ENCODE data around the gene RPTOR.

RPTOR gene

DNA sequence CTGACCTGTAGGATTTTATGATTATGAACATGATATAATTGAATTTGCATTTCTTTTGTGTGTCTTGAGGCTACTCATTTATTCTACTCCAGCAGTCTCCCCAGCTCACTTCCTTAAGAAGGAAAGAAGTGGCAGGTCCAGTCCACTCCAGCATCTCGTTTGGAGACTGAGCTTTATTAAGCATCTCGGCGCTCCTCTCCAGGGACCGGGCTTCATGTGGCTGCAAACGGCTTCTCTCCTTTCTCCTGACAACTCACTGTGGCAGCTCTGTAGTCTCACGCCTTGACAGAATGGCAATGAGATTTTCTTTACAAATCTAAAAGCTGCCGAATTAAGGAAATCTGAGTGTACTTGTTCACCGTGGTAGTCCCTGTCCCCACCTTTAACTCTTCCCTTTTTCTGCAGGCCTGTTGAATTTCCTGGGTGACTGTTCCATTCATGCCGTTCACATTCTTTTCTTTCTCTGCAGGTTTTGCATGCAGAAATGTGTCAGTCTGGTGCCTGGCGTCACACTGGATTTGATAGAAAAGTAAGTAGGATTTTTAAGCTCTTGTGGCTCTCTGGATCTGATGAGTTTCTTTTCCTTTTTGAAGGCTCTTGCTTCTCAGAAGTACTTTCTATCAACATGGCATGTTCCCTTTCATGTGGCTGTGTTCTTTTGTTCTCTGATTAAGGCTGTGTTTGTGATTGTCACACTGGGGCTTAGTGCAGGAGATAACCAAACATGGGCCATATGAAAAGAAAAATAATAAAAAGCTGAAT lies 246.5 kb downstream of the RPTOR start:
- no peak for FAIRE-seq

DNA sequence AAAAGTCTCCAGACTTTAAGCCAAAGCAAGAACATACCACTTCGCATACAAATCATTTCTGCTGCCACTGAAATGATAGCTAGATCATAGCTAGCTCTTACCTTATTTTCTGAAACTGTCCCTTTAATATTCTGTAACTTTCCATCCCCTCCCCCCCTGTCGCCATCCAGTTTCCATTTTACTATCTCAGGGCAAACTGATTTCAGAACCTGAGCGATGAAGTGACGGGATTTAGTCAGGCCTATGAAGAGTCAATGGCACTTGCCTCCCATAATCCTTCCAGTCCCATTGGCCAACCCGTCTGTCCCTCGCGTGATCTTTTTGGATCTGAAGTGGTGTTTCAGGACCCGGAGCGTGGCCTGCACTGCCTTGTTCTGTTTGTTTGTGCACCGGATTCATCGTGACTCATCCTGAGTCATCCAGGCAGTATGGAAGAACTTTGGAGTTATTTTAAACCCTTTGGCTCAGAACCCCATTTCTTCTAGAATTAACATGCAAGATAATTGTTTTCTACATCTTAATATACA lies 247.2 kb downstream of the RPTOR start:
- DNase-seq (ENCODE audit: insufficient read length, low spot score) (no peak), FAIRE-seq (no peak)
- TF ChIP-seq, protein P1, sequence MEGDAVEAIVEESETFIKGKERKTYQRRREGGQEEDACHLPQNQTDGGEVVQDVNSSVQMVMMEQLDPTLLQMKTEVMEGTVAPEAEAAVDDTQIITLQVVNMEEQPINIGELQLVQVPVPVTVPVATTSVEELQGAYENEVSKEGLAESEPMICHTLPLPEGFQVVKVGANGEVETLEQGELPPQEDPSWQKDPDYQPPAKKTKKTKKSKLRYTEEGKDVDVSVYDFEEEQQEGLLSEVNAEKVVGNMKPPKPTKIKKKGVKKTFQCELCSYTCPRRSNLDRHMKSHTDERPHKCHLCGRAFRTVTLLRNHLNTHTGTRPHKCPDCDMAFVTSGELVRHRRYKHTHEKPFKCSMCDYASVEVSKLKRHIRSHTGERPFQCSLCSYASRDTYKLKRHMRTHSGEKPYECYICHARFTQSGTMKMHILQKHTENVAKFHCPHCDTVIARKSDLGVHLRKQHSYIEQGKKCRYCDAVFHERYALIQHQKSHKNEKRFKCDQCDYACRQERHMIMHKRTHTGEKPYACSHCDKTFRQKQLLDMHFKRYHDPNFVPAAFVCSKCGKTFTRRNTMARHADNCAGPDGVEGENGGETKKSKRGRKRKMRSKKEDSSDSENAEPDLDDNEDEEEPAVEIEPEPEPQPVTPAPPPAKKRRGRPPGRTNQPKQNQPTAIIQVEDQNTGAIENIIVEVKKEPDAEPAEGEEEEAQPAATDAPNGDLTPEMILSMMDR (IDR thresholded peaks at IDR 0.05; ENCODE audit: insufficient read depth, missing control alignments): no peak

More for the DNA sequence above, 246.5 kb downstream of the RPTOR start:
- DNase-seq (ENCODE audit: insufficient read length, low spot score): no peak
- TF ChIP-seq, protein P1 (IDR thresholded peaks at IDR 0.05; ENCODE audit: insufficient read depth, missing control alignments): no peak

DNA sequence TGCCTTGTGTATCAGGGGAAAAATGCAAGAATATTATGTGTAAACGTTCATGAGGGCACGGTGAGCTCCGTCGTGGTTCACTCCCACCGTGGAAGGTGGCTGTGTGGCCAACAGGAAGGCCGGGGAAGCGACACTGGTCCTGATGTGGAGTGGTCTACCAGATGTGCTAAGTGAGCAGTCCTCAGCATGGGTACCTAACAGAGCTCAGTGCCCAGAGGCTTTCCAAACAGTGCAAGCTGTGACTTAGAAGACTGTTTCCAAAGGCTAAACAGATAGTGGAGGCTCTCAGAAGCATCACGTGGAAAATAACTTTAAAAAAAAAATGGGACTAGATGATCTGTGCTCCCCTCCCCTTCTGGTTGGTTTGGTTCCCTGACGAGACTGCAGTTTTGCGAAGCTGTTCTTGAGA lies 247.7 kb downstream of the RPTOR start:
- TF ChIP-seq, protein P1 (IDR thresholded peaks at IDR 0.05; ENCODE audit: insufficient read depth, missing control alignments): no peak
- DNase-seq (ENCODE audit: insufficient read length, low spot score): no peak
- no peak for FAIRE-seq

DNA sequence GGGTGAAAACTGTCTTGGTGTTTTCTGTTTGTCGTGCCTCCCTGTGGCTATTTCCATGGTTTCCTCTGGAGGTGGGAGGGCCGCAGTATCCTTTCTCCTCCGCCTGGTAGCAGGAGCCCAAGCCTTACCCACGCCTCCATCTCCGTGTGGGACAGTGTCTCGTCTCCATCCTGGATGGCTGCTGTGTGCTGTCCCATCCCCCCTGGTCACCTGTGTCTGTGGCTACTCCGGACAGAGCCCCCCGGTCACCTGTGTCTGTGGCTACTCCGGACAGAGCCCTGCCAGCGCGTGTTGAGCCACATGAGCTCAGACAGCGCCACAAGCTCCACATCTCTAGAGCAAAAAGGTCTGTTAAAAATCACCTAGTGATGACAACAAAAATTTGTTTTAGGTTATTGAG lies 248.8 kb downstream of the RPTOR start:
- FAIRE-seq (no peak), DNase-seq (ENCODE audit: insufficient read length, low spot score) (no peak)
- TF ChIP-seq, protein P1 (IDR thresholded peaks at IDR 0.05; ENCODE audit: insufficient read depth, missing control alignments): no peak

DNA sequence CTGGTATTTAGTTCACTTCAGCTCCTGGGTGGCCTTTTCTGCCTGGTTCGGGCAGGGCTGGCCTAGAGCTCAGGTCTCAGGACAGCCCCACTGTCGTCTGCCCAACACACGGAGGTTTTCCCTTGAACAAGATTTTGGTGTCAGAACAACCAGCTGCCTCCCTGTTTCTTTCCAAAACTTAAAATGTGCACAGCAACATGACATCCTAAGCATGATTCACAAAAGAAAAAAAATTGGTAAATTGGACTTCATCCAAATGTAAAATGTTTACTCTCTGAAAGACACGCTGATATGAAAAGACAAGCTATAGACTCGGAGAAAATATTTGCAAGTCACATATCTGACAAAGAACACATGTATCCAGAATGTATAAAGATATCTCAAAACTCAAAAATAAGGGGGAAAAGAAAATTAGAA lies 249.2 kb downstream of the RPTOR start:
- TF ChIP-seq, protein P1 (IDR thresholded peaks at IDR 0.05; ENCODE audit: insufficient read depth, missing control alignments): no peak
- no peak for FAIRE-seq
- DNase-seq (ENCODE audit: insufficient read length, low spot score): no peak

DNA sequence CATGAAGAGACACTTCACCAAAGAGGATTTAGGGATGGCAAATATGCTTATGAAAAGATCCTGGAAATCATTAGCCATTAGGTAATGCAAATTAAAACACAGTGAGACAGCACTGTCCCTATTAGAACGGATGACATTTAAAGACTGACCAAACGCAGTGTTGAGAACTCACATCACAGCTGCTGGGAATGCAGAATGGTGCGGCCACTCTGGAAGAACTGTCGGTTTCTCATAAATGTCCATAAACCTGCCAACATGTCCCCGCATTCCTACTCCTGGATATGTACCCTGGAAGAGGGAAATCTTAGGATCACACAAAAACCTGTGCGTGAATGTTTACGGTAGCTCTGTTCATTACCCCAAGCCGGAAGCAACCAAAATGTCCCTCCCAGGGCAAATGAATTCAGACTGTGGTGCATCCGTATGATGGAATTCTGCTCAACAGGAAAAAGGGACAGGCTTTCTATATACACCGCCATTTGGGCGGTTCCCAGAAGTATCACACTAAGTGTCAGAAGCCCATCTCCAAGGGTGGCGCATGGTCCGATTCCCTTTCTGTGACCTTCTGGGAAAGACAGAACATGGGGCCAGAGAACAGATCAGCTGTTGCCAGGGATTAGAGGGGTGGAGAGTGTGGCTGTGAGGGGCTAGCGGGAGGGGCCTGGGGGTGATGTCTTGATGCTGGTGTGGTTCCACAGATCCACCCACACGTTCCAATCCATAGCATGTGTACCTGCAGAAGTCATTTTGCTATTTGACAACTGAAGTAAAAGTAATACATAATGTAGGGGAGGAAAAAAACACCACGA lies 249.8 kb downstream of the RPTOR start:
- TF ChIP-seq, protein P1 (IDR thresholded peaks at IDR 0.05; ENCODE audit: insufficient read depth, missing control alignments): no peak
- no peak for FAIRE-seq

More for the DNA sequence above, 249.8 kb downstream of the RPTOR start:
- no peak for DNase-seq (ENCODE audit: insufficient read length, low spot score)
